Hypothalamus (tissue), 51 donors: ENCODE results near the gene SIRPB2.
A peak's percentile ranks its signal among the peaks of the same experiment; 100 is the strongest.

ENCODE experiments used
- DNase-seq, 51 donors: peaks; one replicate each; lab custom pipeline; 2025; lab: John Stamatoyannopoulos, UW

SIRPB2 gene

DNA sequence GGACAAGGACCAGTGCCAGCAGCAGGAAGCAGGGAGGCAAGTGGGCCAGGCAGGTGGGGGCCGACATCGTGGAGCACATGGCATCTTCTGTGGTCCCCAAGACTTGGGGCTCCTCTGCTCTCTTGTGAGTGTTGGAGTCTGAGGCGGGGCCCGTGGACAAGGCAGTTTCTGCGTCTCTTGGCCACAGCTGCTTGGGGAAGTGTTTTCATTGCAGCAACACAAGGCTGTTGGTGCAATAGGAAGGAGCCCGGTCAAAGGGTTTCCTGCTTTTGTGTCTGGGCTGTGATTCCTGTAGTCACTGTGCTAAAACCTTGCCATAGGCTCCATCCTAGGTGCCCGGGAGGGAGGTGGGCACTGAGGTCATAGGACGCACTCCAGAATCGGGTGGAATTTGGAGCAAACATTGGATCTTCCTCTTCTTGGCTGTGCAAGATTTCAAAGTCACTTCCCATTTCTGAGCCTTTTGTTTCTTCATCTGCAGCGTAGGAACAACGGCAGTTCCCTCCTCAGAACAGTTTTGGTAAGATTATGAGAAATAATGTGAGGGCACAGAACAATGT is at the start of gene SIRPB2:
SIRPB2 (minus strand) TSS at position 140 of the 560 bp plus-strand sequence; CDS start at position 79, 61 bp downstream.
- DNase-seq: peak in 10 of 51 donors; percentile 3 to 34 (median 12)

DNA sequence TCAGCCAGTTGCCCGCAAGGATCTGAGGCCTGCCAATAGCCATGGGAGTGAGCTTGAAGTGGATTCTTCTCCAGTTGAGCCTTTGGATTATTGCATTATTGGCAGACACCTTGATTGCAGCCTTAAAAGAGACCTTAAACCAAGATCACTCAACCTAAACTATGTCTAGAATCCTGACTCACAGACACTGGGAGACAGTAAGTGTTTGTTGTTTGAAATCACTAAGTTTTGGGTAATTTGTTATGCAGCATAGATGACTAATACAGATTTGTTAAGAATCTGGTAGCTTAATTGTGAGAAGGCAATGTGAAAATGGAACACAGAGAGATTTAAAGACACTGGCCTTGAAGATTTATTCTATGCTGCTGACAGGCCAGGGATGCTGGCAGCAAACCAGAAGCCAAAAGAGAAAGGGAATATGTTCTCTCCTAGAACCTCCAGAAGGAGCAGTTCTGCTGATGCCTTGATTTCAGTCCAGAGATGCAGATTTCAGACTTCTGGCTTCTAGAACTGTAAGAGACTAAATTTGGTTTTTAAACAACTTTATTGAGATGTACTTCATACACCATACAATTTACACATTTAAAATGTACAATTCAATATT is 48.7 kb upstream of the SIRPB2 start:
- no peak for DNase-seq

DNA sequence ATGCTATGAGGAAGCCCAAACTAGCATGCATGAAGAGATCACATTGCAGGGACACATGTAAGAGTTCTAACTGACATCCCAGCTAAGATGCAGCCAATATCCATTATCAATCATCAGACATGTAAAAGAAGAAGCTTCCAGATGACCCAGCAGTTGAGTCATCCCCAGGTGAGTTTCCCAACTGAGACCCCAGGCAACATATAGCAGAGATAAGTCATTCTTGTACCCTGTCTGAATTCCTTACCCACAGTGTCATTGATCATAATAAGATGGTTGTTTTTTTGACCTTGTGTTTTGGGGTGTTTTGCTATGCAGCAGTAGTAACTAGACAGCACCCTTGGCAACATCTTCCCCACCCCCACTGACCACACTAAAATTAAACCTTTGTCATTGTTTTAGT is 47.4 kb upstream of the SIRPB2 start:
- DNase-seq: no peak

DNA sequence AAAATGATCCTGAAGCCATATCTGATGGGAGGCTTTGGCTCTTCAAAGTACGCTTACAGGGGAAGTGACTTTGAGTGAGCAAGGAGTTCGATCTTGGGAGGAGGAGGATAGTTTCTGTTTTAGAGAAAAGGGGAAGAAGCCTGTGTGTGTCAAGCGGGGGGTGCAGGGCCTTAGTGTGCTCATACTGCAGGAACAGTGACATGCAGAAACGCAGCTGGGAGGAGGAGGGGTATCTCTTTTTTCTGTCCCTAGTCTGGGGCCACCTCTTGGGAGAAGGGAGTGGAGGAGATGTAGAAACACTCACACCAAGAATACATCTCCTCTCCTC is 46.5 kb upstream of the SIRPB2 start:
- DNase-seq: peak in 13 of 51 donors; percentile 5 to 16 (median 9)

DNA sequence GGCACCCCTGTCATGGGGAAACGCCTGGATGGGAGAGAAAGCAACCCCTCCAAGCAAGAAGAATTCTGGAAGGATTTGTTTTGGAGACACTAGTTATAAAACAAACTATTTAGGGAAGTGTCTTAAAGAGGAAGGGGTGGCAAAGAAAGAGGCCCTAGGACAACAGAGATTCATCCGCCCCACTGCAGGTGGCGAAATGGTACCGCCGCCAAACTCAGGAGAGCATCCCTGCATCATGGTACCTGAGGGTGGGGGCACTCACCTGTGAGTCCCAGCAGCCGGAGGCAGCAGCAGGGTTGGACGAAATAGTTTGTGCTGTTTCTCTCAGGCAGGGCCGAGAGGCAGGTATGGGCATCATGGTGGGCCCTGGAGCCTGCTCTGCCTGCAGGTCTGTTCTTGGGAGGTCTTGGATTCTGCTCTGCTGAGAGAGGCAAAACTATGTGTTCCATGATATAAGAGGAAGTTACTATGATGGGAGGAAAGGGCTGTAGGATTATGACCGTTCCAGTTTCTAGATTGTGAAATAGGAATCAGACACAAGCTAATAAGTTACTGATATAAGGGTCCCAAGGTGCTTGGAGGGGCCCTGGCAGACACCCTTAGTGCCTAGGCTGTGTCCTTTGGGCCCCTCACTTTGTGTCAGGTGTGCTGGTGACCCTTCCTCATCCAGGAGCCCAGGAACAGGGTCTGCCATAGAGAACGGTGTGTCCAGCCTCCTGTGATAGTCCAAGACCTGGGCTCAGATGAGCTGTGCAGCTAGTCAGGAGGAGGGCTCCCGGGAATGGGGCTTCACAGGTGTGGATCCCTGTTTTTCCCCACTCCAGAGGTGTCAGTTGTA is 45.9 kb upstream of the SIRPB2 start:
- DNase-seq: no peak

DNA sequence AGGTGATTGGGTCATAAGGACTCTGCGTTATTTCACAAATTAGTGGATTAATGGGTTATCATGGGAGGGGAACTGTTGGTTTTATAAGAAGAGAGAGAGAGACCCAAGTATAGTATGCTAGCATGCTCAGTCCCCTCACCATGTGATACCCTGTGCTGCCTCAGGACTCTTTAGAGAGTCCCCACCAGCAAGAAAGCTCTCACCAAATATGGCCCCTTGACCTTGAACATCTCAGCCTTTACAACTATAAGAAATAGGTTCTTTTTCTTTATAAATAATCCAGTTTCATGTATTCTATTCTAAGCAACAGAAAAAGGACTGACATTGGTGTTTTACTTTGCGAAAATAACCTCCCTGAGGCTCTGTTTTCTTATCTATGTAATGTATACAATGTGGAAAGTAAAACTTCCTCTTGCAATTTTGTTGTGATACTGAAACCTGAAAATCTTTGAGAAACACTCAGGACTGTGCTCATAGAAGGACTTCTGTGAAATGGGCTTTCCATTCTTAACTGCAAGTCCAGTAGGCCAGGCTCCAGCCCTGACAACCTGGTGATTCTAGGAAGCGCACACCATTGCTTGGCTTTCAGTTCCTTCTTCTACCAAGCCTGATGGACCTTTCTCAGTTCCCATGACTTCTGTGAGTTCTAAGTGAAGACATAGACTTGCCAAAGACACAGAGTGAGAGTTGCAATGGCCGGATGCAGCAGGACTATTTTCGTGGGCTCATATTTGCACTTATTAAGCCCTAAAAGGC is 44.4 kb upstream of the SIRPB2 start:
- peak in 3 of 51 donors; percentile 4 to 8 (median 5) for DNase-seq

DNA sequence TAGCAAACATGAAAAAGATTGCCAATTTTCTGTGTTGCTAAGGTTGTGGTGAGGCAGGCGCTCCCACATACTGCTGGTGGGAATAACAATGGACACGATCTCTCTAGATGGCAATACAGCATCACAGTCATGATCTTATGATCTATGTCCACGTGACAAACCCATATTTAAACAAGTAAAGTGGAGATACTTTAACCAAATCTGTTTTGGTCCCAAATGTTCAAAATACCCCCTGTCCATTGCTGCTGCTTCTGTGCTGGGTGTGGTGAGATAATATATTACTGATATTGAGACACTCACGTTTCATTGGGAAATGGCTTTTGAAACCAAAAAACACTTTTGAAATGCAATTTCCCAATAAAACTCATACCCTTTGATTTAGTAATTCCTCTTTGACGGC is 43.3 kb upstream of the SIRPB2 start:
- no peak for DNase-seq

DNA sequence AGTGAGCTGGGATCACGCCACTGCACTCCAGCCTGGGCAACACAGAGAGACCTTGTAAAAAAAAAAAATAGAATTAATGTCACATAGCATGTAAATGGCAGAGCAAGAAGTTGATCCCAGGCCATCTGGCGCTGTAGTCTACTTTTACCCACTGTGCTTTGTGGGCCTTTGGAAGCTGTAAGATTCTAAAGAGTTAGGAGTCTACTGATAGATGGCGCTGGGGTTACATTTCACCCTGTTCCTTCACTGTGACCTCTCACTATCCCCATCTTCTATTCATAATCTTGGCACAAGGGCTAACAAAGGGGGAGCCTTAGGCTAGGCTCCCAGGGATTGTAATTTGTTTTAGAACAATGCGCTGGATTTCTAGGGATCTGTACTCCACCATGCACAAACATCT is 41.8 kb upstream of the SIRPB2 start:
- DNase-seq: no peak

DNA sequence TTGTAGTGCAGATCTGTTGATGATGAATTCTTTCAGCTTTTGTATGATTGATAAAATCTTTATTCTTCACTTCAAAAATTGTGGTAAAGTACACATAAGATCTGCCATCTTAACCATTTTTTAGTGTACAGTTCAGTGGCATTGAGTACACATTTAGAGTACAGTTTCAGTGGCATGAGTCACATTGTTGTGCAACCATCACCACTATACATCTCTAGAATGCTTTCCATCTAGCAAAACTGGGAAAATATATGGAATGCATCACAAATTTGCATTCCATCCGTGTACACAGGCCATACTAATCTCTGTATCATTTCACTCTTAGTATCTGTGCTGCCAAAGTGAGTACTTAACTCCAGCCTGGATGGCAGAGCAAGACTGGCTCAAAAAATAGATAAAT is 37.6 kb upstream of the SIRPB2 start:
- no peak for DNase-seq

DNA sequence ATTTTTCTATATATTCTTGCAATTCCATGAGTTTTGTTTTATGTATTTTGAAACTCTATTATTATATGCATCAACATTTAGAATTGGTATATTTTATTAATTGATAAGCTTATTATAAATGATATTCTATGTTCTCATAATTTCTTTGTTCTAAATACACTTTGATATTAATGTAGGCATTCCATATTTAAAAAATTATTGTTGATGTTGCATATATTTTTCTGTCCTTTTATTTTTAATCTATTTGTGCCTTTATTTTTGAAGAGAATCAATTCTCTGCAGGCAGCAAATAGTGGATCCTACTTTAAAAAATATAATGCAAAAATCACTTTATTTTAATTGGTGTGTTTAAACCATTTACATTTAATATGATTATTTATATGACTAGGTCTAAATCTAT is 36.7 kb upstream of the SIRPB2 start:
- no peak for DNase-seq

DNA sequence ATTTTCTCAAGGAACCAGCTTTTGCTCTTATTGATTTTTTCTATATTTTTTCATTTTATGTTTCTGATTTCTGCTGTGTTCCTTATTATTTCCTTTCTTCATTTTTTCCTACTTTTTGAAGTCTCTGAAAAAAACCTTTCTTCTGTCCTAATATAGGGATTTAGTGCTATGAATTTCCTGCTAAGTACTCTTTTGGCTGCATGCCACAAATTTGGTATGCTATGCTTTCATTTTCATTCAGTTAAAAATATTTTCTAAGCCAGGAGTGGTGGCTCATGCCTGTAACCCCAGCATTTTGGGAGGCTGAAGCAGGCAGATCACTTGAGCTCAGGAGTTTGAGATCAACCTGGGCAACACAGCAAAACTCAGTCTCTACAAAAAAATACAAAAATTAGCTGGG is 35.7 kb upstream of the SIRPB2 start:
- no peak for DNase-seq

DNA sequence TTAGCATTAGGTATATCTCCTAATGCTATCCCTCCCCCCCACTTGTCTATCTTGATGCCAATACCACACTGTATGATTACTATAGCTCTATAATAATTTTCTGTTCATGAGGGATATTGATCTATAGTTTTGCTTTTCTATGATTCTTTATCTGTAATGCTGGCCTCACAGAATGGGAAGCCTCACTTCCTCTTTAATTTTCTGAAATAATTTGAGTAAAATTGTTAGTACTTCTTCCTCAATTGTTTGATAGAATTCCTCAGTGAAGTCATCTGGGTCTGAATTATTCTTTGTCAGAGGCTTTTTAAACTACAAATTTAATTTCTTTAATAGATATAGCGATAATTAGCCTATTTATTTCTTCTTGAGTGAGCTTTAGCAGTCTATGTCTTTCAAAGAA is 35.1 kb upstream of the SIRPB2 start:
- no peak for DNase-seq

DNA sequence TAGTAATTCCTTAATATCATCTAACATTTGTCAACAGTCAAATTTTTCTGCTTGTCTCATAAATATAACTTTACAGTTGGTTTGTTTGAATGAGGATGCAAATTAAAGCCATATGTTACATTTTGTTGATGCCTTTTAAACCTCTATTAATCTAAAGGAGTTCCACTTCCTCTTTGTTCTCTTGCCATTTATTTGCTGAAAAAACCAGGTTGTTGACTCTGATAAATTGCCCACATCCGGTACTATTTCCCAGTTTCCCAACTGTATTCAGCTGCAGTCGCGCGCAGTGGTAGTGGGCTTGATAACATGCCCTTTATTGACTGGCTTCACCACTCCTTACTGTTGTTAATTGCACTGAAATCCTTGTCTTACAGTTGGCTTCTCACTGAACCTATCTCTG is 32.8 kb upstream of the SIRPB2 start:
- no peak for DNase-seq

DNA sequence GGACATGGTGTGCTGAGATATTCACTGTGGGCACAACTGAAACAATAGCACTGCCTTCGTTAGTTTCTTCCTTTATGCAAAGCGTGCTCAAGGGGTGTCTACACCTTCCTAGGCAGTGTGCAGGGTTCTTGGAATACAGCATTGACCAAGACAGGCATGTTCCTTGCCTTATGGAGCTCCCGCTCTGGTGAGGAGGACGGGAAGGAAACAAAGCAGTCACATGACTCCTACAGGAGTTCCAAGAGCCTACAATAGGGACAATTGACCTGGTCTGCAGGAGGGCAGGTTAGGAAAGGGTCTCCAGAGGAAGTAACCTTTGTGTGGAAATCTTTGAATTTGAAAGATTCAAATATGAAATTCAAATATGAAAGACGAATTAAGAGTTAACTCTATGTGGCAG is 25.8 kb upstream of the SIRPB2 start:
- no peak for DNase-seq

DNA sequence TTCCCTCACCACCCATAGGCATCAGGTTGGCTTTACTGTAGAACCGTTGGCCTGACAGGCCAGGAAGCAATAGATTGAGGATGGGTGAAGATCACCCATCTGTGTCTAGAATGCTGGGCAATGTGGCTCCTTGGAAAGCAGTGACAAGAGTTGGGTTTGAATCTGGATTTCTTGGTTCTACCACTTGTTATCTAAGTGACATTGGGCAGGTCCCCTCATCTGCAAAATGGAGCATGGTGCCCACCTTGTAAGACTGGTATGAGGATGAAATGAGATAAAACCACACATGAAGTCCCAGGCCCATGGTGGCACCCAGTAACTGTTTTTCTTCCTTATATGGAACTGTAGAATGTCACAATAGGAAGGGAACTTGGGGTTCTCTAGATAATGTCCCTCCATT is 22.6 kb upstream of the SIRPB2 start:
- DNase-seq: no peak

DNA sequence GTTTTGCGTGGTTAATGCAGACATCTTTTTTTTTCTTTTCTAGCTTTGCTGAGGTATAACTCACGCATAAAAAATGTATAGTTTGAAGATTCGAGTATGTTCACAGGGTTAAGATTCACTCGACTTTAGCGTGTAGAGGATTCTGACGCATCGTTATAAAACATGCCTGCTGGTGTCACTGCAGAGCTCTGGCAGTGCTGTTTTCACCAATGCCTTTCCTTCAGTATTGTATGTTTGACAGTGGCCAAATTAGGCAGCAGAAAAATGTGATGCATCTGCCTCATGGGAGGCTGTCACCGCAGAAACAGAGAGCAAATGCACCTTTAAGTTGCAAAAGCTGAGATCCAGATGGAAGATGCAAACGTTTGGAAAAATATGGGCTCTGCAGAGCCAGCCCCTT is 18.0 kb upstream of the SIRPB2 start:
- DNase-seq: peak in 9 of 51 donors; percentile 6 to 37 (median 19)

DNA sequence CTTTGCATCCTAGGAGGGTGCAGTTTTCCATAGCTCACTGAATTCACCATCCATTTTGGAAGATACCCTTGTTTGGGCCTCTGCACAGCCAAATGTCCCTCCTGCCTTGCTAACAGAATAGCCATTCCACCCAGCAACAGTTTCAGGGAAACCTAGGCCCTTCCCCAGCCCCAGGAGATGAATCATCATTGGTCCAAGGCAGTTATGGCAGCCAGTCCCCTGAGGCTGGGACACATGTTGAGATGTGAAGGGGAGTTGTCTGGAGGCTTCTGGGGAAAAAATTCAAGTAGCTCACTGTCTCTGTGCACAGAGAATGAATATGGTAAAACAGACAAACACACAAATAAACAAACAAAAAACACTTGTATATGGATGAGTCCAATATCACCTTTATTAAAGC is 17.4 kb upstream of the SIRPB2 start:
- DNase-seq: no peak

DNA sequence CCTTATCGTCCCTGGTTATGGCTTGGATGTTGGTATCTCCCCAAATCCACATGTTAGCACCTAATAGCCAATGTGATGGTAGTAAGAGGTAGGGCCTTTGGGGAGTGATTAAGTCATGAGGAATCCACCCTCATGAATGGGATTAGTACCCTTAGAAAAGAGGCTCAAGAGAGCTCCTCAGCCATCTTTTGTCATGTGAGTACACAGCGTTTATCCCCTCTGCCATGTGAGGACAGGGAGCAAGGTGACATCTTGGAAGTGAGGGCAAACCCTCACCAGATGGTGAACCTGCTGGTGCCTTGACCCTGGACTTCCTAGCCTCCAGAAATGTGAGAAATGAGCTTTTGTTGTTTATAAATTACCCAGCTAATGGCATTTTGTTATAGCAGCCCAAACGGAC is 16.1 kb upstream of the SIRPB2 start:
- DNase-seq: no peak

DNA sequence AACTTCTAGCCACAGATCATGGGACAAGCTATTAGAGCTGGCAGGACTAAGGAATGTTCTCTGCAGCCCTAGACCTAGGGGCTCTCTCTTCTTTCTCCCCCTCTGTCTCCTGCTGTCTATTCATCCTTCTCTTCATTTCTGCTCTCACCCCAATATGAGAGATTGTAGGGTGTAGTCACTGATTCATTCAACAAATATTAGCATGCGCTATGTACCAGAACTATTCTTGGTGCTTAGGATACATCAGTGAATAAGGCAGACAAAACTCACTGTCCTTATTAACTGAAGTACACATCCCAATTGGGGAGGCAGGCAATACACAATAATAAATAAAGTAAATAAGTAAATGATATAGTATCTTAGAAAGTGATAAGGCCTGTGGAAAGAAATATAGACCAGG is 14.7 kb upstream of the SIRPB2 start:
- no peak for DNase-seq

DNA sequence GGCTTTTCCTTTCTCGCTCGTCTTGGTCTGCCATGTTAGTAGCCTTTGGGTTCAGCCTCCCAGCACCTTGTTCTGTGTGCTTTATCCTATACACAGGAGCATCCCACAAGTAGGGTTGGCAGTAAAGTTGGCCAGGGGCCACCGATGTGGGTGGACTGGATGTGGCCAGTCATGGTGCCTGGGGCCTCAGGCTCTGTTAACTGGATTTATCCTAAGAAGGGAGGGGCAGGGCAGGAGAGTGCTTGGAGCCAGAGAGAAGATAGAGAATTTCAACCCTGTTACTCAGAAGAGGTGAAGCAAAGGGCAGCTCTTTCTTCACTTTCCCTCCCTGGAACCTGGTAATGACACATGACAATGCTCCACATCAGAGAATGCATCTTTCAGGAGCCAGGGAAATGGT is 14.1 kb upstream of the SIRPB2 start:
- no peak for DNase-seq

DNA sequence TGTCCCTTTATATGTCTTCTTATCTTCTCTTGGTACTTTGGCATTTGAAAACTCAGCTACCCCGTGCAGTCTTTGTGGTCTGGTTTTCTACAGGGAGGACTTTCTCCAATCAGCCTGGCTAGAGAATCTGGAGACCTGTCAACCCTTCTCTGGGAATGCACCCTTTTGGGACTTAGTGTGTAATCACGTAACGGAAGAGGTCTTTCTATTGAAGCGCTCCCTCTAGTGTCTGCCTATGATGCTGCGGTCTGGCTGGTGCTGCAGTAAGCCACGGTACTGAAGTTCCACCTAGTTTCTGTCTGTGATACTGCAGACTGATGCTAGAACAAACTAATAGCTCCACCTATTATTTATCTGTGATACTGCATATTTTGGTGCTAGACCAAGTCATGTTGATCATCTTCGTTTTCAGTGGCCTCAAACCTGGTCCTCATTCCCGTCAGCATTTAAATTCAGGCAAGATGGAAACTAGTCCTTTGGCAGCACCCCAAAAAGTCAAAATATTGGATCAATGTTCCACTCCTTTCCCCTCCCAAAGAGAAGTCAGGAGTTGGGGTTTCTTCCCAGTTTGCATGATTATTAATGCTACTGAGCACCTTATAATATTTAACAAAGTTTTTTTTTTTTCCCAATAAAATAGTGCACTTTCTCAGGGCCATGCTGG is 12.5 kb upstream of the SIRPB2 start:
- DNase-seq: peak in 34 of 51 donors; percentile 2 to 68 (median 30)
